ENCODE data around the gene TMCC3.
"Not testable (repeated sequence)": the region's sequence is repeated elsewhere in the genome, so short reads cannot be mapped to it uniquely, and the experiment has no call there.

The TMCC3 gene

DNA sequence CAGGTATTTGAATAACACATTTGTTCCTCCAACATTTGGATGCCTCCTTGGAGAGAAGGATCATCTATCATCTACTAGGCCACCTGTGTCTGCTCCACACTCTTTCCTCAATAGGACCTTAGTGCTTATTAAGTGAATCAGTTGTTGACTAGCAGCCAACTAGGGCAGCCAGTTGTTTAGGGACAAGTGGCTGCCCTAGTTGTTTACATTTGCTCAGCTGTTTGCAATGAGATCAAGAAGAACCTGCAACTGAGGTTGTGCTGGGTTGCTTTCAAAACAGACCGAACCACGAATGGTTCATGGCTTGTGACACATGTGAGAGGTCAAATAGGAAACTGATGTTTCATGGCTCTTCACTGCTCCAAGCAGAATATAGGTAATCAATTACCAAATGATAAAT, 53.8 kb downstream of the TMCC3 start:
- no peak for DNase-seq

DNA sequence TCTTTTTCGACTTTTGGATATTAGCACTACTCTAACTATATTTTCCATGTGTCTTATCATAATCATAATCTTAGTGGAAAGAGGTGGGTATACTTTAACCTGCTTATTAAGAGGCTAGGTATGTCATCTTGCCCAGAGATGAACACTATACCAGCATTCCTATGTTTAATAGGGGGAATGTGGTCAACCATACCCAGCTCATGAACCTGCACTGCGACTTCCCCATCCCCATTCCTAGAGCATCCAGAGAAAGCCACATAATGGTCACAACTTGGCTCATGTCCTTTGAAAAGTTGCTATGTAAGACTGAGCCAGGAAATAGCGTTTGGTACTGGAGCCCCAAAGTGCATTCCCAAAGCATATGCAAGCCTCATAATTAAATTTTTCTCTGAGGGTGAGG, 55.2 kb downstream of the TMCC3 start:
- DNase-seq = no peak

DNA sequence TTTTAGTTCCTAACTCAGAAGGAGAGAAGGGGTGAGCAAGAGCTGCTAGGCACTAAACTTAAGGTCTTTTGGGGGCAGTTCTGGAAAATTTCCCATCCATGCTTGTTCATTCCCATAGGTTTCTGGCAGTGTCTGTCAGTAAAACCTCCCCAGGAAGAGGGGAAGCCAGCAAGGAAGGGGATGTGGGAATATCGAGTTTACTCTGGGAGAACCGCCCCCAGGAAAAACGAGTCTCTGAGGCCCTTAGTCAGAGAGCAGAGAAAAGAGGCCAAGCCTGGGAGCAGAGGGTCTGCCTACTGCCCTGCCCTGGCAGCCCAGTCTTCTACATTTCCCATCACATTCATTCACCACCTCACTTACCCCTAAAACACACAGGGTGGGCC, 55.9 kb downstream of the TMCC3 start:
- DNase-seq = no peak

DNA sequence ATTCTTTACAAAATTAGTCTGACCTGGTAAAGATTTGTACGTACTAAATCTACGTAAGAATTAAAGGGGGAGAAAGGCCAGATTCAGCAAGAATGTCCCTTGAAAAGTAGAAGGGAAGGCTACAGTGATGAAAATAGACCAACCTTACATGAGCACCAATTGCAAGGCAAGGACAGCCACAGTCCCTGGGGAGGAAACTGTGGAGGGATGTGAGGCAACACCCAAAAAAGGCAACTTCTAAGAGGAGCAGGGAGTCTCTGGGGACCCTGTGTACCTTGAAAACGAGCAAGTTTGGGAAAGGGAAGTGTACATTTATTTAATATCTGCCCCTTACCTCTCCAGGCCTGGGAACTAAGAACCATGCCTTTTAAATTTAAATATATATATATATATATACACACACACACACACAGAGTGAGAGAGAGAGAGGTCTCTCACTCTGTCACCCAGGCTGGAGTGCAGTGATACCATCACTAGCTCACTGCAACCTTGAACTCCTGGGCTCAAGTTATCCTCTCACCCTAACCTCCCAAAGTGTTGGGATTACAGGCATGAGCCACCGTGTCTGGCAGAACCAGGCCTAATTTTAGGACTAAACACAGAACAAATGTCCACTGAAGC, 56.4 kb downstream of the TMCC3 start:
- no peak for DNase-seq

DNA sequence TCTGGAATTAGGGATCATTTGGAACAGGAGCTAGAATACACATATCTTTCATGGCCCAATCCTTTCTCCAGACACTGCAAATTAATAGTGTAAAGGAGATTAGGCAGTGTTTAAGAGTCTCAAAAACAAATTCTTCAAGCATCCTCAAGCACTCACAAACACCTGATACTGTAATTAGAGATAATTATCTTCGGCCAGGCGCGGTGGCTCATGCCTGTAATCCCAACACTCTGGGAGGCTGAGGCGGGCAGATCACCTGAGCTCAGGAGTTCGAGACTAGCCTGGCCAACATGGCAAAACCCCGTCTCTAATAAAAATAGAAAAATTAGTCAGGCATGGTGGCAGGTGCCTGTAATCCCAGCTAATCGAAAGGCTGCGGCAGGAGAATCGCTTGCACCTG, 57.6 kb downstream of the TMCC3 start:
- DNase-seq = not testable (repeated sequence)

DNA sequence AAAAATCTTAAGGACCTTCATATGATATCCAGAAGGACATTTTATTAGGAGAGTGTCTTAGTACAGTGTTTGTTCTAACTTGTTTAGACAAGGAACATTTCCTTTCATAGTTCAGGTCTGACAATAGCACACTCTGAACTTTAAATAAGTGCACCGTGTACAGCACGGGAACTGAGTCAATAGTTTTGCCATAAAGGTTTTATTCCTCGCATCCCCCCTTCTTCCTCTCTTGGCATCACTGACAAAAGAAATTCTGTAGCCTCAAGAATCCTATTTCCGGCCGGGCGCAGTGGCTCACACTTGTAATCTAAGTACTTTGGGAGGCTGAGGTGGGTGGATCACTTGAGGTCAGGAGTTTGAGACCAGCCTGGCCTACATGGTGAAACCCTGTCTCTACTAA, 58.3 kb downstream of the TMCC3 start:
- no peak for DNase-seq

DNA sequence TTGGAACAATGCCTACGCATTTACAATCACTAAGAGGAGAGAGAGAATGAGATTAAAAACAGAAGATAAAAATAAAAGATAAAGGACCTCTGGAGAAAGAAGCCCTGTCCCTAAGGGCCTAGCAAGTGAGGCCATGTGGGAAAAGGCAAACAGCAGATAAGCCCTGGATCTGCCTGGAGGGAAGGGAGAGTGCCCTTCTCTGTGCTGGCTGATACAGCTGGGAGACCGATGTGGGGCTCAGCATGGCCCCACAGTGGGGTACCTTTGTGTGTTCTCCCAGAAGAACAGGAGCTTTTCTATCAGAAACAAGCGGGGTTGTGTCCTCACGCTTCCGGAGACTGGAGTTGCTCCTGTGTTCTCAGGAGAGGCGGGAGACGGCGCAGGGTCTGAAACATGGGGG, 59.9 kb downstream of the TMCC3 start:
- DNase-seq = no peak

DNA sequence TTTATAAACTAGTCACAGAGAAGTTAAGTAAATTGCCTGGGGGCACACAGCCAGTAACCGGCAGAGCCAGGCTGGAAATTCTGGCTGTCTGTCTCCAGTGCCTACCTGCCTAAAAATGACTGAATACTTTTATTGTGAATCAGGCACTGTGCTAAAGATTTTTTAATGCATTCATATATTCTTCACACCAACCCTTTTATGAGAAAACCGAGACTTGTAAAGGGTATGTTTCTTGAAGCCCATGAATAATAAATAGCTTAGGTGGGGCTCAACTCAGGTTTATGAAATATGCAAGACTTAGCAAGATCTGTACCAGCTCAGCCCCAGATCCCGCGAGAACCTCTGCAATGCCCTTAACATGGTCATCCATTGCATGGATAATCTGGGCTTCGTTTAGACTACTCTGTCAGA, 60.8 kb downstream of the TMCC3 start:
- no peak for DNase-seq

DNA sequence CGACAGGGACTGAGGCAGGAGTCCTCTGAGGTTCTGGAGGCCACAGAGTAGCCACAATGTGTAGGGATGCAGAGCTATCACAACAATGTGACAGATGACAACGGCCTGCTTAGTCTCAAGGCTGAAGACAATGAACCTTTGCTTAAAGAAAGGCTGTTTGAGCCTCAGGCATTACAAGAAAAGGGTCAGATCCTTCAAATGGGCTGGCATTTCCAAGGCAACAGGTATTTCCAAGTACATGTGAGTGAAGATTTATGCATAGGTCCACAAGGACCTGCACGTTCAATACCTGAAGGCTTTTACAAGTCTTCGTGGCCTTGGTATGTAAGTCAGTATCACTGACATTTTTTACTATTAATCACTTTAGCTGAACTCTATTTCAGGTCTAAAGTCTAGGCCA, 62.0 kb downstream of the TMCC3 start:
- DNase-seq = no peak

DNA sequence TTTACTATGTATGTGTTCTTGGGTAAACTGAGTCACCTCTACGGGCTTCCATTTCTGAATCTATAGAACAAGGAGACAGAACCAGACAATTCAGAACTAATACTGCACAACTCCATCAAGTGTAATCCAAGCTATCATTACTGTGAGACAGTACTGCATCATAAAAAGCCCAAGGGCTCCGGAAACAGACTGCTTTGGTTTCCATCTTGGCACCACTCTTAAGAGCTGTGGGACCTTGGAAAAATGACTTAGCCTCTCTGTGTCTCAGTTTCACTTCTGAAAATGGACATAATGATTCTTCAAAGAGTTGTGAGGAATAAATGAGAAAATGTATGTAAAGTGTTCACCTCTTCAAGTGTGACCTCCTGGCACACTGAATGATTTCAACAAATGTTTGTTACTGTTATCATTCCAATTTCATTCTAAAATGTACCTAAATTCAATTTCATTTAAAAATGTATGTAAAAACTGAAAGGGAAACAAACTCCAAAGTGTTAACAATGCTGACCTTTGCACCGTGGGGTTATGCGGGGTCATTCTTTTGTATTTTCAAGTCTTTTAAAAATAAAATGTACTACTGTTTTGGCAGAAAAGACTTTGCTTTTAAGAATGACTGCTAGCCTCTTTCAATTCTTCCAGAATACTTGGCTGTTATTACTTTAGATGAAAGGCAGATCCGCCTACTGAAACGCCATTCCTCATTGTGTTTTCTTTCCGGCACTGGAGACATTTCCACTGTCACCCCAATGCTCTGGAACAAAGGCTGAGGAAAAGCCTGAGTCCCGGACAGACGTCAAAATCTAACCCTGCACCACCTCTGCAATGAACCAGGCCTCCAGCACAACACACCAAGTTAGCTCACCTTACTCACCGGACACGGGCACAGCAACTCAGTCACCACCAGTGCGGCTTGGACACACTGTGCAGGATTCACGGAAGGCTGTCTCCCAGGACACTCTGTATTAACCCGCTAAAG, 62.8 kb downstream of the TMCC3 start:
- DNase-seq = no peak

DNA sequence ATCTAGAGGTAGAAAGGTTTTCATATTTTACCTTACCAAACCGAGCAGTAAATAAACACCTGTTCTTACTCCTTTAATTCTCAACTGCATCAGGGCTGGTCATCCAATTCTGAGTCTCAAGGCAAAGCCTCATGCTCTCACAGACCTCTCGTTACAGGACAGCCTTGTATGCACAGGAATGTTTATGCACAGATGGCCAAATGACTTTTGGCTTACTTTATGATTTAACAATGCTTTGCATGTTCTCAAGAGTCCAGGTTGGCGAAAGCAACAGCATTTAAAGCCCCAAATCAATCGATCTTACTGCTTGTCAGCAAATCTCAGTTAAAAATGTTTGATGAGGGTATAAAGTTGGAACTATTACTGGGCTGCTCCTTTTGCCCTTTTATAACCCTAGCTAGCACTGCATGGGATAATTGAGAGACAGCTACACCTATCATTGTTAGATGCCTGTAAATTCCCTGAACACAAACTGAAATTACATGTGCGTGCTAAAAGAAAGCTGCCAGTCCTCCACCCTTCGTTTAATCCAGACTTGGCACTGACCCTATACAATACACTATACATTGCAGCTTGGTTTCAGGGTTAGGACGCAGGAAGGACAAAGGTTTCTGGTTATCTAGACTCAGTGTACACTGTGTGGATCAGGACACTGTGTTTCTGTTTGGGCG, 63.6 kb downstream of the TMCC3 start:
- no peak for DNase-seq

DNA sequence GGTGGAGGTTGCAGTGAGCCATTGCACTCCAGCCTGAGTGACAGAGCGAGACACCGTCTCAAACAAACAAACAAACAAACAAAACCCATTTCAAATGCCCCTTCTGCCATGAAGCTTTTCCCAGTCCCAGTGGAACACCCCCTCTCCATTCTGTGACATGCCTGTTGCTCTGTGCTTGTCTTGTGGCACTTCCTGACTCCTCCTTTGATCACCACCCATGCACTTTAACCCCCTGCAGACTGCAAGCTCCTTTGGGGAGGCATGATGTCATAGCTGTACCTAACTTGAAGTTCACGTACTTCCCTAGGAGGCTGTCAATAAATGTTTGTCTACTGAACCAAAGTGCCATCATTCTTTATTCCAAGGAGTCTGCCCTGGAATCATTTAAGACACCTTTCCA, 64.7 kb downstream of the TMCC3 start:
- no peak for DNase-seq

DNA sequence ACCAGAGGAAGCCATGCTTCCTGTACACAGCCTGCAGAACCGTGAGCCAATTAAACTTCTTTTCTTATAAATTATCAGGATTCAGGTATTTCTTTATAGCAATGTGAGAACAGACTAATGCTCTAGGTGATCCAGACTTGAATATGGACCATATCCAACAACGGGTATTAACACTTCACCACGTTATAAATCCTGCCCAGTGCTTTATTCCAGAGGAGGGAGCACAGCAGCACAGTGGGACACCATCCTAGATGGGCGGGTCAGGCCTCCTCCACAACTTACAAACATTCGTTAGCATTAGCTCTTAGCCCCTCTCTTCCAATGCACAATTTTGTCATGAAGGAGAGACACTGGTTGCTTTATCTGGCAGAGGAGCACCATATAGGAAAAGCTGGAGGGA, 66.0 kb downstream of the TMCC3 start:
- no peak for DNase-seq

DNA sequence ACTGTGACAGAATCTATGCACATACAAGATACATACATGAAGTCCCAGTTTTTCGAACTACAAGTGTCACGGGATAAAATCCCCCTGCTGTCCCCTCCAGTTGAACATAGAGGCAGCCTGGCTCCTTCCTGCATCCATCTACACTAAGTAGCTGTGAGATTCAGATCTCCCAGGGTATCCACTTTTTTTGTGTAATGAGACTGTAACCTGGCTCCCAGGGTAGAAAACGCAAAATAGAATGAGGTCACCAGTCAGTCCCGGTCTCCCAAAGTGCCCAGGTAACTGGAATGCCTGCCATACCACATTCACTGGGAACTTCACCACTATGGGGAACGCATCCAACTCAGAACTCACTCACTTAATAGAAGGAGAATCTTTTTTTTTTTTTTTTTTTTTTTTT, 67.8 kb downstream of the TMCC3 start:
- no peak for DNase-seq

DNA sequence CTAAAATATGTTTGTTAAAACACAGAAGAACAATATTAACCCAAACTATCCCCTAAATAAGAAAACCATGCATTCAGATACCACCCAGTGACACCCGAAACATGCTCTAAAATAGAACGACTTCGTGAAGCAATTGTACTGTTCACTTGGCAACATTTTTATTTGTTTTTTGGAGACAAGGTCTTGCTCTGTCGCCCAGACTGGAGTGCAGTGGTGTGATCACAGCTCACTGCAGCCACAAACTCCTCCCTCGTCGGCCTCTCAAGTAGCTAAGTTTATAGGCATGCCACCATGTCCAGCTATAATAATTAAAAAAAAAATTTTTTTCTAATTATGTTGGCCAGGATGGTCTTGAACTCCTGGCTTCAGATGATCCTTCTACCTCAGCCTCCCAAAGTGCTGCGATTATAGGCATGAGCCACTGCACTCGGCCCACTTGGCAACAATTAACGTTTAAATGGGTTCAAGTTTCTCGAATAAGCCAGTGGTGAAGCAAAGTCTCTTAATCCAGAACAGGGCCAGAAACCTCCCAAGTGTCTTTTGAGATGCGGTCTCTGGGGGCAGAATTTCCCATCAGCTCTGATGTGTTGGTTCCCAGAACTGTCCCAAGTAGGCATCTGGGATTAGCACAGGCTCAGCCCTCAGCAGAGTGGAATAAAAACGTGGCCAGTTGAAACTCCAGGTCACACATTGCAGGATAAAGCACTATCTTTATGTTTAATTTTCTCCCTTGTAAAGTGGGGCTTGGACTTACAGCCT, 74.5 kb downstream of the TMCC3 start:
- DNase-seq = no peak

DNA sequence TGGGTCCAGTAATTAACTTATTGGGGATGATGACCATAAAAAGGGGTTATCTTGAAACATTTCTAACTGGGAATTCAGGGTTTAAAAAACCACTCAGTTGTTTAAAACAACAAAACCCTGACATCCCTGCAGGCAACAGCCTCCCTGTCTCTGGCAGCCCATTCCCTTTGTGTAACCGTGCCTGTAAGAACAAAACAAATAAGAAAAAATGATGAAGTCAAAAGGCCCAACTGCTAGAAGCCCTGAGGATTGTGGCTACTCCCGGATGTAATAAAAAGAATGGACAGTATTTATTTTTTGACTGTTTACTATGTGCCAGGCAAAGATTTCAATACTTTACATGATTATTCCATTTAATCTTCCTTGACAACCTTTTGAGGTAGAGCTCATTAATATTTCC, 75.3 kb downstream of the TMCC3 start:
- no peak for DNase-seq

DNA sequence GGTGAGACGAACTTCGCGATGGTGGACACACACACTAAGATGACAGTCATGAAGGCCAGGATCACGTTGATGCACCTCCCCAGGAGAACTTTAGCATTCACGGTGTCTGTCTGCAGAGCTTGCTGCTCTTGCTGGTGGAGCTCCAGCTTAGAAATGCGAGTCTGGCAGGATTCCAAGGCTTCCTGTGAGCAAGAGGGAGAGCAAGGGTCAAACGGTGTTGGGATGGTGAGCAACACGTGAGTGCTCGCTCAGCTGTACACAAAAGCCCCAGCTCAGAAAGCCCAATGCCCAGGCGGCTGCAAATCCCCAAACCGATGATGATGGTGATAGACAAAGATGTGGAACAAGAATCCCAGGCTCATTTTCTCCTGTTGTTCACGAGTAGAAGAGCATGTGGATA, 78.8 kb downstream of the TMCC3 start:
- no peak for DNase-seq

DNA sequence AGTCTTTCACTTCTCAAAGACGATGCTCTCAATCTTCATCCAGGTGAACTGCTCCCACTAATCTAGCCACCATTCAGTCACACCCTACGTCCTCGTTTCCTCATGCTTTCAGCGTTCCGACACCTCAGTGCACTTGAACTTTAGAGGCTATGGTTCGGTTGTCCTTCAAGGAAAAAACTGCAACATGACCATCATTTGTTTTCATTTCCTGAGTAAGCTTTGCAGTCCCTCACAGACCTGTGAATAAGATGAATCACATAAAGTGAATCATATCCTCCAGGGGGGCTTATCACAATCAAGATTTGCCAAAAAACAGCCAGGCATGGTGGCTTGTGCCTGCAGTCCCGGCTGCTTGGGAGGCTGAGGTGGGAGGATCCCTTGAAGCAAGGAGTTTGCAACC, 80.2 kb downstream of the TMCC3 start:
- DNase-seq = no peak

DNA sequence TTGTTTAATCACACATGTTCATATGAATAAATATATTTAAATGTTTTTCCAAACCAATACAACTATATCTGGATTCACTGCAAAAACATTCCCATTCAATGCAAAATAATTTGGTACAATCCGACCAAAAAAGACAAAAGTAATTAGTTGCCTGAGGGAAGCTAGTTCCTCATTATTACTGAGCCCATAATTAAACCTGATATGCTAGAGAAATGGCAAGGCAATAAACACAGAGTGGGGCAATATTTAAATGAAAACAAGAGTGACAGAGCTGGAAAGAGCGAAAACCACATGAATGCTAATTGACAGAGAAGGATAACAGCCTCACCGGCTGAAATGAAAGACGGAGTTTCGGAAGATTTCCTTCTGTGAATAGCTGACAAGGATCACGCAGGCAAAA, 82.6 kb downstream of the TMCC3 start:
- DNase-seq = no peak

DNA sequence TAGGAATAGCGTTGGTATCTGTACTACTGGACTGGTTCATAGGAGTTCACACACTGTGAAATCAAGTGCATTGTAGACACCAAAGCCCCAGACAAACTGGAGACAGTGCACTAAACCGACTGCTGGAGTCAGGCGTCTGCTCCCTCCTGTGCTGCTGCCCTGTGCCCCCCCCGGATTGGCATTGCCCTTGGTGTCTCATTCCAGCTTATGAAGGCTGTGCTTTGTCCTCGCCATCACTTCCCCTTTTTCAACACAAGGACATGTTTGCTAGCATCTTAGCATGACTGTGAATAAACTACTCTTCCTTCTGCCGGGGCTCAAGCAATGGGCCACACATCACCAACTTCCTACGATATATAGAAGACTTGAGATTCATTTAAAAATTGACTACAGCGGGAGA, 84.0 kb downstream of the TMCC3 start:
- no peak for DNase-seq

DNA sequence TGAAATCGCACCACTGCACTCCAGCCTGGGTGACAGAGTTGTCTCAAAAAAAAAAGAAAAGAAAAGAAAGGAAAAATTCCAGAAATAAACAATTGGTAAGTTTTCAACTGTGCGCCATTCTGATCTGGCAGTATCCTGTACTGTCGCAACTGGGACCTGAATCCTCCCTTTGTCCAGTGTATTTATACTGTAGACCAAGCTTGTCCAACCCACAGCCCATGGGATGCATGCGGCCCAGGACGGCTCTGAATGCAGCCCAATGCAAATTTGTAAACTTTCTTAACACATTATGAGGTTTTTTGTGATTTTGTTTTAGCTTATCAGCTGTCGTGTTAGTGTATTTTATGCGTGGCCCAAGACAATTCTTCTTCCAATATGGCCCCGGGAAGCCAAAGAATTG, 84.7 kb downstream of the TMCC3 start:
- no peak for DNase-seq

DNA sequence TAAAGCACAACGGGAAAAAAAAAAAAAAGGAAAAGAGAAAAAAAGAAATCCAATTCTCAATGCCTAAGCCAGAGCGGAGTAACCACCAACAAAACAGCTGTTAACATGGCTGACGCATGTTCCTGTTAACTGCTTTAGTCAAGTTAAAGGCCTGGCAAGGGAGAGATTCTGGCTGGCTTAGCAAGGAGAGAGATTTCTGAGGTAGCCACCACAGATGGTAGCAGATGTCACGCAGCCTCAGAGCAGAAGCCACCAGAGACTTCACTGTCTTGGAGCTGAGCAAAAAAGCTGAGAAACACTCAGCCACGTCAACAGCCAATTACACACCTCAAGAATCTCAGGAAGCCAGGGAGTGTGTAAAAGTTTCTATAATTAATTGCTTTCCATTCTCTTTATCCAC, 87.1 kb downstream of the TMCC3 start:
- DNase-seq = no peak

DNA sequence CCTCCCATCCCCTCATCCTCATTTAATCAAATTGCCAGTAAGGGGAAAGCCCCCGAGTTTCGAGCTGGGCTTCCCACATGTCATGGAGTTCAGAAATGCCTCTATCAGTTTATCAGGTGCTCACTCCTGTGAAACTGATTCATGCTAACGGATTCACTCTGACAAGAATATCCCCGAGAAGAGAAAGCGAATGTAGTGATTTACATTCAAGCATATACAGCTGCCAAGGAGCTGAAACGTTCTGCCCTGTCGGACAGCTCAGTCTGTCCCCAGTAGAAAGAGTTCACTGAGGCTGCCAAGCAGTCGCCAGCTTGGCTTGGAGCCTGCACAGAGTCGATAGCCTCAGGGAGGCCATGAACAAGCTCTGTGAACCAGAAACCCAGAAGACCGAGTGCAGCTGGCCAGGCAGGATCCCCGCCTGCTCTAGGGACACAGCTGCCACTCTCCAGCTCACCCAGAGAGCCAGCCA, 88.4 kb downstream of the TMCC3 start:
- DNase-seq = no peak

Measured in activated CD8-positive, alpha-beta memory T cell treated with anti-CD3 and anti-CD28 coated beads for 24 hours (primary cell).